NCI-H1048 (cell line): ENCODE data around the gene EPS15.
"Not testable (repeated sequence)": the region's sequence is repeated elsewhere in the genome, so short reads cannot be mapped to it uniquely, and the experiment has no call there.

Experiments
- DNase-seq: peaks from one replicate; lab custom pipeline; 2025; lab: John Stamatoyannopoulos, UW

Gene EPS15

DNA sequence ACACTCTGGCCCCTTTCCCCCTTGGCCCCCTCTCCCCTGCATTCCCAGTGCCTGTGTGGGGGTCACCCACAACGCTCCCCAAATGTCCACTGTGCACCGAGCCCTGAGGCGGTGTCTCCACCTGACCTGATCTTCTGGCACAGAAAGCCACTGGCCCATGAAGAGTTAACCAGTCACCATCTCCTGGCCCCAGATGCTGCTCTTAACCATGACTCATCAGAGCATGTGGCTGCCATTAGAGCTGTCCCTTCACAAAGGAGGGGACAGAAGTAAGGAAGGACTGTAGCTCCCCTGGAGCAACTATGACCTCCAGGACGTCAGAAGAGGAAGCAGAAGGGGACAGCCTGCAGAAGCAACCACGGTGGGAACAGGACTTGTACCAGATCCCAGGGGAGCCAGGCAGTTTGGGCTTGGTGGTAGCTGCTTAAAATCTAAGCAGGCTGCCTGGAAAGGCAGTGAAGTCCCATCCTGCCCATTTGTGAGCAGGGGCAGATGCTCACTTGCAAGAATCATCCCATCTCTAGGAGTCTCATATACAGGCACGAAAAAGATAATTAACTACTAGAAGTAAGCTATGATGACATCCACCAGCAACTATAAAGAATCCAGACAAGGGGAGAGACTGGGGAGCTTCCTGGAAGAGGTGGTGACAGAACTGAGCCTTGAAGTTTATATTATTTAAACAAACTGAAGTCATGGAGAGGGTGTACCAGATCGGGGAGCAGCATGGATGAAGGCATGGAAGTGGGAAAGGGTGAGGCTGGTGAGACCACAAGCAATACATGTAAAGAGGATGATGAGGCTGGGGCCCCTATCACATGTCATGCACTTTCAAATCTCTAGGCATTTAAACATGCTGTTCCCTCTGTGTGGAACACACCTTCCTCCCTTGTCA is 187.6 kb downstream of the EPS15 start:
- no peak for DNase-seq

DNA sequence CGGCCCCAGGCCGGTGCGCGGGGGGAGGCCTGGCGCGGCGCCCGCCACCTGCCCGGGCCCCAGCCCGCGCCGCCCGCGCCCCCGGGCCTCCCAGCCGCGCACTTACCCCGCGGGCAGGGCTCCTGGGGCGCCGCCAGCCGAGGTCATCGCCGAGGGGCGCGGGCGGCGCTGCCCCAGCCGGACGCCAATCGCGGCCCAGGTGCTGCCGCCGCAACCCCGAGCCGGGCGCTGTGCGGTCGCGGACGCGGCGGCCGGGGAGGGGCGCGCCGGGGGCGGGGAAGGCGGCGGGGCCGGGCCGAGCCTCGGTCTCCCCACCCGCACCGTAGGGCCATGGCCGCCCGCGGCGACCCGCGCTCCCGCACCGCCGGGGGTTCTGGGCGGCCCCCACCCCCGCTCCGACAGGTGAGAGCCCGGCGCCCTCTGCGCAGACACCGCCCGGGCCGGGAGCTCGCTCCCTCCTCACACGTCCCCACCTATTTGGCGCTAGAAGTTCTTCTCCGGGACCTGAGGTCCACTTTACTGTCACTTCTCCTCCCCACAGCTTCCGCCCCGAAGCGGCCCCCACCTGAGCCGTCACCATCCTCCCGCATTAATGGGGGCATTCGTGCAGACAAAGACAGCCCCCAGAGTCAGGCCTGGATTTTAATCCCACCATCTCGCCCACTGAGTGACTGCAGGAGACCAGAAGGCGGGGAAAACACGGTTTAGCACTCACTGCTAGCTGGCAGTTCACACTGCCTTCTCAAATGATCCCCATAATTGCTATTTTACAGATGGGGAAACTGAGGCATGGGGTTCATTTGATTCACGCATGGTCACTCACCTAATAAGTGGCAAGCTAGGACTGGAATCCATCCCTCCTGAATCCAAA is 188.5 kb downstream of the EPS15 start, which contains the start of gene TTC39A:
TTC39A (minus strand) TSS at position 232 of the 871 bp plus-strand sequence; CDS start at position 147, 85 bp downstream.
- DNase-seq, result no peak

DNA sequence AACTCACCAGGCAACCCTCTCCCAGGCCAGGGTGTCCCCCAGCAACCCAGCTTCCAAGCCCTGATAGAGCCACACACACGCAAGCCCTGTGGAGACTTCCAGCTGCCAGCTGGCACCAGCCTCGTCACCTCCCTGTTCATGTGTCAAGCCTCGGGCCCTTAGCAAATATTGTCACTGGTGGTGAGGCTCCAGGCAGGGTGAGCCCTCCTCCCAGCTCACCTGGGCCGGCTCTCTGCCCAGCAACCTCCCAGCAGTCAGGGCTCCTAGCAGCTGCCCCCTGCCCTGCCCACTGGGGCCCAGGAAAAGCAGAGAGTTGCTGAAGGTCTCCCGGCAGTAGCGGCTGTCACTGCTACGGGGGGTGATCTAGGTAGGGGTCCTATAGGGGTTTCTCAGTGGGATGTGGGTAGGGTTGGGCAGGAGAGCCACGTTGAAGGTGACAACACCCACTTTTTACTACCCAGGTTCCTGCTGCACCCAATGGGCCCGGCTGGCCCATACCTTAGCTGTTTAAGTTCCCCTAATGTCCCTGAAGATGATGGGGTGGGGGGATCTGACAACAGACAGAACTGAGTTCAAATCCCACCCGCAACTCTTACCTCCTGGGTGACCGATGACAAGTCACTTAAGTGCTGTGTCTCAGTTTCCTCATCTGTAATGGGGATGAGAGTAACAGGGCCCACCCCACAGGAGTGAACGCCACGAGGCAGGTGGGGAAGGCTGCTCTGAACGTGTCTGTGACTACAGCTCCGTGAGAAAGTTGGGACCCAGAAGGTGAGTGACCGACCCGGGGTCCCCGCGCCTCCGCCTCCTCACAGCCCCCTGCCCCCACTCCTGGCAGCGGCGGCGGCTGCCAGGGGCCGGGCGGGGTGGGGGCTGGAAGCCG is 189.4 kb downstream of the EPS15 start:
- no peak for DNase-seq

DNA sequence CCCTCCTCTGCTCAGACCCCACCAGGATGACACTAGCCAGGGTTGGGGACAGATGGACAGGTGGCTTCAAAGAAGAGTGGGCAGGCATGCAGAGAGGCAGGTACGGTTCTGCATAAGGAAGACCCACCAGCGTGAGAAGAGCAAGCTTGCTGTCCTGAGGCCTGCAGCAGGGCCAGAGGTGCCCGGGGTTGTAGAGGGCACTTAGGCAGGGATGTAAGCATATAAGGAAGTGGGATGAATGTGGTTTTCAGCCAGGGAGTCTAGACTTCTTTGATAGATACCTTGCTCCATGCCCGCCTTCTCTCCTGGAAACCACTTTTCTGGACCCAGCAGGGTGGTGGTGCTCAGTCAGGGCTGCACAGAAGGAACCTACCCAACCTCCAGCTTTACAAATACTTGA is 190.1 kb downstream of the EPS15 start:
- no peak for DNase-seq

DNA sequence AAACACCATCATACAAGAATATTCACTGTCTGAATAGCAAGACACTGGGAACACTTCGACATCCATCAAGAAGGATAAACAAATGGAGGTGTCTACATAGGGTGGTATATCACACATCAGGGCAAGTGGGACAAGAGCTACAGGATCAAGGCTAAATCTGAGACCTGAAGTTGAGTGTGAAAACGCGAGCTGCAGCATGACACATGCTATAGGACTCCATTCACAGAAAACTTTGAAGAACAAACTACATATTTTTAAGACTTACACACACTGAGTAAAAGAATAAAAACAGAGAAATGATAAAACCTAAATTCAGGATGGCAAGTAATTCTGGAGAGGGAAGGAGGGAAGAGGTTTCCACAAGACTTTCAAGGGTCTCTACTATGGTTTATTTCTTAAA is 190.8 kb downstream of the EPS15 start:
- DNase-seq, result no peak

DNA sequence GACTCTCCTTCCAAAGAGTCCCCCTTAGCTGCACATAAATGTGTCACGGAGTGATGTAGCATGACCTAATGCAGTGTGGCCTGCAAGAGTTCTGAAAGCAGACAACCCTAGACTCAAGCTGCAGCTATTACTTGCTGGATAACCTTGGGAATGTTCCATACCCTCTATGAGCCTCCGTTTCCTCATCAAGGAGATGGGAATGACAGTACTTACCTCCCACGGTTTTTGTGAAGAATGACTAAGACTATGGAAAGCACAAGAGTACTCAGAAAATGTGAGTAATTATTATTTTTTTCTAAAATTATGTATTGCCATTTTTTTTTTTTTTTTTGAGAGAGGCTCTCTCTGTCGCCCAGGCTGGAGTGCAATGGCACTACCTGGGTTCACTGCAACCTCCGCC is 191.7 kb downstream of the EPS15 start:
- DNase-seq, result no peak

DNA sequence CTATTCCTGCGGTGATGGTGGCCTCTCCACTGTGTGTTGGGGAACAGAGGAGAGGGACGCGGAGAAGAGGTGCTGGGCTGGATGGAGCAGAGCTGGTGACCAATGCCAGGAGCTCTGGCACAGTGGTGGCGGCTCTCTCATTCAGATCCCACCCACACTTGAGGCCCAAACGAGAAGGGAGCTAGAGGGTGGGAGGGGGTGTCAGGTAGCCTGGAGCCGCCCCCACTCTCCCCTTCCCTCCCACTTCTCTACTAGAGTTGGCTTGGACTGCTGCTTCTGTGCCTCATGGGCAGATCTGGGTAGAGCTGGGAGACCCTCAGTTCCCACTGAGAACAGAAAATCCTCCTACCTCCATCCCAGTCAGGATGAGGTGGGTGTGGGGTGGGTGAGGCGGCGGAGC is 192.2 kb downstream of the EPS15 start:
- no peak for DNase-seq

DNA sequence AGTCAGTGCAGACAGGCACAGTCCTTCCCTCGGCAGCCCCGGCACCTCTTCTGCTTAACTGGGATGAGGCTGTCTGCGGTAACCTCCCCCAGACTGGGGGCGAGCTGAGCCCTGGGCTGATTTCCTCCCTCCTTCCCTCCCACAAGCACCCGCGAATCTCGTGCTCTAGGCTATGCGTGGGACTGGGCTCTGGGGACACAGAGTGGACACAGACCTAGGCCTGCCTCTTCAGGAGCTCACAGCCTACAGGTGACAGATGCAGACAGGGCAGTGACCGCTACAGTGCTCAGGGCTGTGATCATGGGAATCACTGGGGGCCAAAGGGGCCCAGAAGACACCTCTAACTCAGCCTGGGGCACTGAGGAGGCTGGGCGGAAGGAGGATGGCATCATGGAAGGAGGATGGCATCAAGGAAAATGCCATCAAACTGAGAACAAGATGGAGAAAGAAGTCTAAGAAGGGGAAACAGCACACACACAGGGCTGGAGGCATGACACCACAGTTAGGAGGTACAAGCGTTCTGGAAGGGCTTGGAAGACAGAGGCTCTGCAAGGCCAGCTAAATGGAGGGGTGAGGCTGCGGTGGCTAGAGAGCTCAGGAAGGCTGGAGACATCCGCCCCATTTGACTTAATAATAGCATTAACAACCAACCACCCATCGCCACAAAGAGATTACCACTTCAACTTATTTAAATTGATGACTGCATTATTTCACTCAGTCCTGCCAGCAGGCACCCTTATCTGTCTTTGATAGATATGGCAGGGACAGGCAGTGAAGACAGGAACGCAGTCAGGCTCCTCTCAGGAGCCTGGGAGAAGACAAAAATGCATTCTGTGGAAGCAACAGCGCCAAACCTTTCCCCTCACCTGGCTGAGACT is 192.9 kb downstream of the EPS15 start:
- DNase-seq, result no peak

DNA sequence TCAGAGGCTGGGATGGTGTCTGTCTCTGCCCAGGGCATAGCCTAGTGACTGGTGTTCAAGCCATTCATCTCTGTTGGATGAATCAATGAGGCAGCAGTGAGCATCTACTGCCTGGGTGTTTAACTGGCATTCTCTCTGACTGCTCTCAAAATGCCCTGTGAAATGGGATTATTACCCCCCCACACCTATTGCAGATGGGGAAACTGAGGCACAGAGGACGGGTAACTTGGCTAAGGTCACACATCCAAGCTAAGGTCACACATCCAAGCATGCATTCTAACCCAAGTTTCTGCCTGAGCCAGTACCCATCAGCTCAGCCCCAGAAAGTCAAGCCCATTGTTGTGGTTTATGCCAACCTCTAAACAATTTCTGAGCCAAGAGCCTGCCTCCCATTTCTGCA is 193.7 kb downstream of the EPS15 start:
- DNase-seq, result no peak

DNA sequence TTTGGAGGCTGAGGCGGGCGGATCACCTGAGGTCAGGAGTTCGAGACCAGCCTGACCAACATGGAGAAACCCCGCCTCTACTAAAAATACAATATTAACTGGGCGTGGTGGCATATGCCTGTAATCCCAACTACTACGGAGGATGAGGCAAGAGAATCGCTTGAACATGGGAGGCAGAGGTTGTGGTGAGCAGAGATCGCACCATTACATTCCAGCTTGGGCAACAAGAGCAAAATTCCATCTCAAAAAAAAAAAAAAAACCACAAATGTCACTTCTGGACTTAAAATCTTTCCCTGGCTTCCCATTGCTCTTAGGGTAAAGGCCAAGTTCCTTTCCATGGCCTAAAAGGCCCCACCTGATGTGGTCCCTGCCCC is 194.1 kb downstream of the EPS15 start:
- not testable (repeated sequence) for DNase-seq

DNA sequence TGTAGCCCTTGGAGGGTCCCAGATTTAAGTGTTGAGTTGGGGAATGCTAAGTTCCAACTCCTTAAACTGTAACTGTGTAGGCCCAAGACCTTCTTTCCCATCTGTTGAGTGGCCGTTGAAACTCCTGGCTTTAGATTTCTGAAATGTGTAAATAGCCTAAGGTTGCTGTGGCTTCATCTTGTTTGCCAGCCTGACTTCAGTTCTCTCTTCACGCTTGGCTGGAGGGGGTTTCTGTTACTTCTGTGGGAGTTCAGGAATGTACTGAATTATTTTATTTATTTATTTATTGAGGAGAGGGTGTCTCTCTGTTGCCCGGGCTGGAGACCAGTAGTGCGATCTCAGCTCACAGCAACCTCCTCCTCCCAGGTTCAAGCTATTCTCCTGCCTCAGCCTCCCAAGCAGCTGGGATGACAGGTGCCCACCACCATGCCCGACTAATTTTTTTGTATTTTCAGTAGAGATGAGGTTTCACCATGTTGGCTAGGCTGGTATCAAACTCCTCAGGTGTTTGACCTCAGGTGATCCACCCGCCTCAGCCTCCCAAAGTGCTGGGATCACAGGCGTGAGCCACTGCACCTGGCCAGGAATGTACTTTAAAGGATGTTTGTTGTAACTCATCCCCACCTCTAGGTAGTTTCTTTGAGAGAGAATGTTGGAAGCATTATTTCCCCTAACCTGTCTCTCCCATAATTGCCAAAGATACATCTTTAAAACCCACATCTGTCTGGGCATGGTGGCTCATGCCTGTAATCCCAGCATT is 194.6 kb downstream of the EPS15 start:
- DNase-seq, result no peak

DNA sequence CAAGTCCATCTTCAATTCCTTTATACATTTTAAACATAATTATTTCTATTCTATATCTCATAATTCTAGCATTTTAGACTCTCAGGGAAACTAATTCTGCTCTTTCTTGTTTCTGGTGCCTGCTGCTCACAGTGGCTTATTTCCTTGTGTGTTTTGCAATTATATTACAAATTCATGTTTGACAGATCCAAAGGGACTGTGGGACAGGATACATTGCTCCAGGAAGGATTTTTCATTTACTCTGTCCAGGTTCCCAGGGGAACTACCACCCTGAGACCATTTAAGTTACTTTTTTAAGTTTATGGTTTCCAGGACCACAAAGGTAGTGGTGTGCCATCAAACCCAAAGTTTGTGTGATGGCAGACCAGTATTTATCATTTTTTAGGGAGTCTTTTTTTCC is 195.3 kb downstream of the EPS15 start:
- DNase-seq, result no peak

DNA sequence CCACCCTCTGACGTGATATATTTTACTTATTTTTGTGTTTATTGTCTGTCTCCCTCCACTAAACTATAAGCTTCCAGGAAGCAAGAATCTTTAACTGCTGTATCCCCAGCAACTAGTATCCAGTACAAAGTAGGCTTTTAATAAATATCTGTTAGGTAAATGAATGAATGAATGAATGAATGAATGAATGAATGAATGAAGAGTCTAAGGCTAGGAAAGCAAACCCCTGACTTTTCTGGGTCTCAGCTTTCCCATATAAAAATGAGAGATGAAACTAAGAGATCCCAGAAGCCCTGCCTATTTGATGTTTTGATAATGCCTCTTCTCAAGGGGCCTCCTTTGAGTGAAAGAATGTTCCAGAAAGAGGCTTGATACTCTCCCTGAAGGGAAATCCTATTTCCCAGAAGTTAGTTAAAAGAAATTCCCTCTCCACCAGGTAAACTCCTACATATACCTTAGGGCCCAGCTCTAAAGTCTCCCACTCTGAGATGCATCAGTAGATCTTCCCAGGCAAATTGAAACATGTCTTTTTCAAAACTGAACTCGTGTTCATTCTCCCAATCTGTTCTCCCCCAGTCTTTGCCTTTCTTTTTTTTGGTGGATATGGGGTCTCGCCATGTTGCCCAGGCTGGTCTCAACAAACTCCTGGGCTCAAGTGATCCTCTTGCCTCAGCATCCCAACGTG is 196.5 kb downstream of the EPS15 start:
- DNase-seq, result no peak

DNA sequence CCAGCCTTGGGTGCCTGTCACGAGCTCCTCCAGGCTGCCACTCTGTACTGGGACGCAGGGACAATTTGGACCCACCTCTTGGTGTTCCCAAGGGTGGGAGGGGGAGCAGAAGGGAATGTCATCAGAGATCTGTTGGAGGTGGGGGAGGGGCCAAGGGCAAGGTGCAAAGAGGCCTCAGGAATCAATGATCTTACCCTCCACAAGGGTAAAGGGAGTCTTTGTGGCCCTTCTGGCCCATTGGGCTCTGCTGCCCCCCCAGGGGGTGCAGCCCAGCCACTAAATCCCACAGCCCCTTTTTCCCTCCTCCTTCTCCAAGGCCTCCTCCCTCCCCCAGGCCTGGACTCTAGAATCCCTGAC is 197.2 kb downstream of the EPS15 start:
- no peak for DNase-seq

DNA sequence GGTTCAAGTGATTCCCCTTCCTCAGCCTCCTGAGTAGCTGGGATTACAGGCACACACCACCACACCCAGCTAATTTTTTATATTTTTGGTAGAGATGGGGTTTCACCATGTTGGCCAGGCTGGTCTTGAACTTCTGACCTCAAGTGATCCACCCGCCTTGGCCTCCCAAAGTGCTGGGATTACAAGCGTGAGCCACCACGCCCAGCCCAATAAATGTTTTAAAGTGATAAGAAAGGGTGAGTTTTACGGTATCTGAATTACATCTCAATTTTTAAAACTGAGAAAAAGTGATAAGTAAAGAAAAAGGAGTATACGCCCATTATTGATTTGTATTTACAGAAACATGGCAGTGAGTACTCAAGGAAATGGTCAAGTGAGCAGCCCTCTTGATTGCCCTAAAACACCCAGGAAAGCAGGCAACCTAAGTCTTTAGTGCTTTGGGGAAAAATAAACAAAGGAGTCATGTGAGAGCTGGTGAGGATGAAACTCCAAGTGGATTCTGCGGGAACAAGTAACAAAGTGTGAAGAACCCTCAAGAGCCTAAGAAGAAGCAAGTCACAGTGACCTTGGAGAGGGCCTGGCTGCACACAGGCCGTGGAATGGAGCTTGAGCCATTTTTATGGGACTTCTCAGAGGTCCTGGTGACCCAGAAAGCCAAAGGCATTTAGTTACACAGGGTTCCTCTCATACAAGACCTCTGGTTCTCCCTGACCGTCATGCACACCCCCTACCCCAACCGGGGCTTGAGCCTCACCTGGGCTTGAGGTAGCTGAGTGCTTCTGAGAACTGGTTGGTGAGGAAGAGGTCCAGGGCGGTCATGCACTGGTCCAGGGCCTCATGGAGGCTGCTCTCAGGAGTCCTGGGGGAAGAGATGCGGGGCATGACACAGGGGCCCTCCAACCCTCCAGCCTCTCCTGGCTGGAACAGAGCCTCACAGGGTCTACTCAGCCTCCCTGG is 197.8 kb downstream of the EPS15 start:
- DNase-seq, result no peak

DNA sequence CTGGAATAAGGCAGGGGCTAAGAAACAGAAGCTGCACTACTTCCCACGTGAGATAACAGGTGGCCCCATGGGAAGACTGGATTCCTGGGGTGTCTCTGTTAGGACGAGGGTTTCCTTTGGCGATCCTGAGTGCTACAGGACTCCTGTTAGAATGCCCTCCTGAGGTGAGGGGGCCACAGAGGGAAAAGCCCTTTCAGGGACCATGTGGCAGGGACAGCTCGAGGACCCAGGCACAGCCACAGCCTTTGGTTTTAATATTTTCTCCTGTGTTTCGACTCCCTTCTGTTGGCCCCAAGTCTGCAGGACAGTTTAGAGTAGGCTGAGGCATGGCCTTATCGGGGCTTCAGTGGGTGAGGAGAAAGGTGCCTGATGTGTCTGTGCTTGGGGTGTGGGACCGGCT is 201.3 kb downstream of the EPS15 start:
- DNase-seq, result no peak

DNA sequence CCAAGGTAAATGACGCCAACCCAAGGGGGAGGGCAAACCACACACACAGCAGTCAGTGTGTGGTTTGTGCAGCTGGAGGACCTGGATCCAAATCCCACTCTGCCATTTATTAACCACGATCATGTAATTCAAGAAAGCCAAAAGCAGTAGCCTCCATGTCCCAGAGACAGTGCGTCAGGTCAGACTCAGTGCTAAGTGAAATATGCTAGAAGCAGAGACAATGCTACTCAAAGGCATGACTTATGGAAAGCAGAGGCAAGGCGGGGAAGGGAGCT is 202.3 kb downstream of the EPS15 start:
- no peak for DNase-seq

DNA sequence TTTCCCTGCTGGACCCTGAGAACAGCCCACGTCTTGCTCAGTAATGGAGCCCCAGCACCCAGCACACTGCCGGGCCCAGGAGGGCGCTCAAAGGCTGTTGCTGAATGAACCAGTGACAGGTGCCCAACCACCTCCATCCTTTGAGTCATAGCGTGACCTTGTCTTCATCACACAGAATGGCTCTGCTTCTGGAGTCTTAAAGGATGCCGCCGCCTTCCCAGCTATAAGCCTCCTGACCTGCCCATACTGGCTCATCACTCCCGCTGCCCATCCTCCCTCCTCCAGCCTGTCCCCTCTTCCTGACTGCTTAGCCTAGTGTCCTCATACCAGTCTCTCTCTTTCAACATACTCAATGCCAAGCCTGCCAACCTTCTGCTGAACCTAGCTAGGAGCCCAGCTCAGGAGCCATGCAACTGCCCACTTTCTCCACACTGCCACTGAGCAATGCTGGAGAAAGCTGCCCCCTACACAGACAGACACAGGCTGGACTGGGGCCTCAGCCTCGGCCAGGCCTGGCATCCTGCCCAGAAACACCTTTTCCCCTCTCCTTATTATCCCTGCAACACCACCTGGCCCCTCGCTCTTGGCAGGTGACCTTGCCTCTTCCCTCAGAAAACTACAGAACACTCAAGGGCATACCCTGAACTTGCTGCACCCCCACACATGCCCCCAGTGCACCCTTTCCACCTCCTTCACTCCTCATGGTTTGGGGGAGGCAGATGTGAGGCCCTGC is 202.8 kb downstream of the EPS15 start:
- DNase-seq, result no peak
